Activated T-cell treated with anti-CD3 and anti-CD28 coated beads, Interleukin-2, amount 50 U/mL, for 72 hours (primary cell): ENCODE measurements around the gene BCL11A. TPM values are rescaled to one million over a fixed set of nuclear protein-coding genes. Genes with fewer than 3 reads are reported as not detected.

Experiments
- ATAC-seq, 2 donors: fragments of 150-1000 bp; cut with Tn5 transposase; replicated peaks in 1 of 2; 2 replicates each; pipeline ENCODE4 v1.10.0; 2021; ENCODE audit warnings: moderate library complexity in 2 of 2, mild to moderate bottlenecking in 1 of 2
- DNase-seq, 2 donors: peaks; one replicate each; pipeline ENCODE4 v3.0.0; 2021 to 2022; ENCODE audit warnings: mixed read lengths in 1 of 2
- H3K27ac Mint-ChIP-seq: one replicate; pipeline ENCODE4 v1.8.0; 2022; ENCODE audit warnings: mild to moderate bottlenecking, moderate library complexity, mixed read lengths
- H3K27me3 Mint-ChIP-seq: one replicate; pipeline ENCODE4 v1.8.0; 2022; ENCODE audit warnings: low read depth, mixed read lengths
- H3K36me3 Mint-ChIP-seq, 2 donors: one replicate each; pipeline ENCODE4 v1.8.0; 2022; ENCODE audit warnings: mixed read lengths in 2 of 2, mild to moderate bottlenecking in 1 of 2; ENCODE audit not compliant: insufficient read depth in 2 of 2
- H3K4me1 Mint-ChIP-seq: one replicate; pipeline ENCODE4 v1.8.0; 2022; ENCODE audit warnings: low read depth, mixed read lengths
- H3K4me3 Mint-ChIP-seq, 2 donors: one replicate each; pipeline ENCODE4 v1.8.0; 2022; ENCODE audit warnings: mild to moderate bottlenecking in 2 of 2, mixed read lengths in 2 of 2, moderate library complexity in 2 of 2
- H3K9me3 Mint-ChIP-seq, 2 donors: one replicate each; pipeline ENCODE4 v1.8.0; 2022; ENCODE audit warnings: mixed read lengths in 2 of 2
- total RNA-seq, 2 donors: library from RNA; stranded (reverse); gene quantifications; one replicate each; pipeline ENCODE4 v1.2.3, GENCODE V29; 2022

The BCL11A gene
- total RNA-seq, 2 donors from 2014 or later, result 1.00 to 1.2 TPM

DNA sequence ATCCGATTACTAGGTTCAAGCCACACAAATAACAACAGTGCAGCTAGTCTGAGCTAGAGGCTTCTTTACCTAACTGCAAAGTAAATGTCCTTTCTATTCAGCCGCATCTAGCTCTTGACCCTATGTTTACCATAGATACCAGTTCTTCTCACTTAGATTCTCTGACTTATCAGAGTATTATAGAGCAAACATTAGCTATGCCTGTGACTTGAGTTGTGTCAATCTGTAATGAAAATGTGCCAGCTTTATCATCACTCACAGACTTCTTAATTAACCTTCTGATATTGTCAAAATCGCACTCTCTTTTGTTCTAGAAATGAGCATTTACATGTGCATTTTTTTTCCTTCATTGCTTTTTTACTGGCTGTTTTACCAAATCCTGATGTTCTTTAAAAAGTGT lies 79.9 kb downstream of the BCL11A start:
- no peak for ATAC-seq
- H3K27me3 Mint-ChIP-seq, result no peaks in the 10 kb centered on the region
- no peaks in the 10 kb centered on the region for H3K9me3 Mint-ChIP-seq
- no peak overlapping the region for H3K4me3 Mint-ChIP-seq
- H3K27ac Mint-ChIP-seq, result no peak overlapping the region
- no peak for DNase-seq
- H3K36me3 Mint-ChIP-seq, result no peaks in the 10 kb centered on the region
- H3K4me1 Mint-ChIP-seq, result peaks cover 7% of the 10 kb centered on the region

DNA sequence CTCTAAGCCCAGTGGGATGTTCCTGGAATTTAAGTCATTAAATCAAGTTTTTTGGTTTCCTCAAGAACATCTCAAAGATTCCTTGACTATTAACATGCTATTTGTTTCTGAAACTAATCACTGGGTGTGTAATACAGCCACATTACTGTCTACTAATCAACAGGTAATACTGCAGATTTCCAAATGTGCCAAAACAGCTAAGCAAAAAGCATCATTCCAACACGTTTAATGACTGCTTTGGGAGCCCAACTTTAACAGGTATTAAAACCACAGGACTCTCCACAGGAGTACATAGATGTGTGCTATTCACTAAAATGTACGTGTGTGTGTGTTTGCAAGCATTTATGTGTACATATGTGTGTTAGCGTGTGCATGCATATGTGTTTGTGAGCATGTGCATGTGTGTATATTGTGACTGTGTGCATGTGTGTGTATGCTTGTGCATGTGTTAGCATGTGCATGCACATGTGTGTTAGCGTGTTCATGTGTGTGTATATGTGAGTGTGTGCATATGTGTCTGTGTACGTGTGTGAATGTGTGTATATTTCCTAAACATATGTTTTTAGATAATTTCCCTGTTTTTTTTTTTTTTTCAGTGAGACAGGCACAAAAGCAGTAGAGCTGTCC lies 80.7 kb downstream of the BCL11A start:
- Mint-ChIP-seq H3K4me1 (peaks cover 7% of the 10 kb centered on the region), H3K4me3 (no peak overlapping the region)

DNA sequence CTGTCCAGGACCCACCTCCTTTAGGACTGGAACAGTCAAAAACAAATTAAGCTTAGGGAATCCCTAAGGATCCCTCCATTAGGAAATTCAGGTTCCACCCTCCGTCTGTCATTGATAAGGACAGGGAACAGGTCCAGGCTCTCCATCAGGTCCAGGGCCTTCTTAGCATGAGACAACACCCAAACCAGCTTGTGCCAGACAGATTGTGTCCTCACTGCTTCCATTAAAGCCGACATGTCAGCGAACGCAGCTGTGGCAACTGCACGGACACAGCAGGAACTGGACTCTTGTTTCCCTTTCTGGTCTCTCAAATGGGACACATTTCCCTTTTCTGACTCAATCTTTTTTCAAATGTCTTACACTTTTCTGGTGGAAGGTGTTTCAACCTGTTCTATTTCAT lies 81.4 kb downstream of the BCL11A start:
- H3K4me1 Mint-ChIP-seq, result peaks cover 7% of the 10 kb centered on the region
- H3K4me3 Mint-ChIP-seq, result no peak overlapping the region
- H3K27me3 Mint-ChIP-seq, result no peaks in the 10 kb centered on the region
- no peaks in the 10 kb centered on the region for H3K9me3 Mint-ChIP-seq
- DNase-seq (no peak), ATAC-seq (no peak)
- H3K27ac Mint-ChIP-seq, result no peak overlapping the region
- H3K36me3 Mint-ChIP-seq, result no peaks in the 10 kb centered on the region

More for the DNA sequence above, 80.7 kb downstream of the BCL11A start:
- no peak for DNase-seq
- no peak for ATAC-seq
- H3K27me3 Mint-ChIP-seq, result no peaks in the 10 kb centered on the region
- H3K36me3 Mint-ChIP-seq, result no peaks in the 10 kb centered on the region
- H3K9me3 Mint-ChIP-seq, result no peaks in the 10 kb centered on the region
- H3K27ac Mint-ChIP-seq, result no peak overlapping the region

DNA sequence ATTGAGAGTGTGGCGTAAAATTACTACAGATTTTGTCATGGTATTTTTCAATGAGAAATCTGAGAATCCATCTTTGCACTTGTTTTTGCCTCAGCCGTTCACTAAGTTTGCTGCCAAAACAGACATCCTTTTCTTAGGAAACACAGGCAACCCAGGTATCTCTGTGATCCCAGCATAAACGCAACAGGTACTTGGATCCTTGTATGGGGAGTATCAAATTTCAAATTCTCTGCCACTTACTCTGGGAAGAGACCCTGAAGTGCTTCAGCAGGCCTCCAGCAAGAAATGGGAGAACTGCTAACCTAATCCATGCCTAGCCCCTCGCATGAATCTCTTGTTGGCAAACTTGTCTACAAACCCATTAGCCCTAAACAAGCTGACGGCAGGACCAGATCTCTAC lies 83.1 kb downstream of the BCL11A start:
- Mint-ChIP-seq H3K9me3 (no peaks in the 10 kb centered on the region), H3K4me1 (peaks cover 7% of the 10 kb centered on the region), H3K27me3 (no peaks in the 10 kb centered on the region), H3K4me3 (no peak overlapping the region), H3K36me3 (no peaks in the 10 kb centered on the region), H3K27ac (no peak overlapping the region)
- DNase-seq (no peak), ATAC-seq (no peak)

DNA sequence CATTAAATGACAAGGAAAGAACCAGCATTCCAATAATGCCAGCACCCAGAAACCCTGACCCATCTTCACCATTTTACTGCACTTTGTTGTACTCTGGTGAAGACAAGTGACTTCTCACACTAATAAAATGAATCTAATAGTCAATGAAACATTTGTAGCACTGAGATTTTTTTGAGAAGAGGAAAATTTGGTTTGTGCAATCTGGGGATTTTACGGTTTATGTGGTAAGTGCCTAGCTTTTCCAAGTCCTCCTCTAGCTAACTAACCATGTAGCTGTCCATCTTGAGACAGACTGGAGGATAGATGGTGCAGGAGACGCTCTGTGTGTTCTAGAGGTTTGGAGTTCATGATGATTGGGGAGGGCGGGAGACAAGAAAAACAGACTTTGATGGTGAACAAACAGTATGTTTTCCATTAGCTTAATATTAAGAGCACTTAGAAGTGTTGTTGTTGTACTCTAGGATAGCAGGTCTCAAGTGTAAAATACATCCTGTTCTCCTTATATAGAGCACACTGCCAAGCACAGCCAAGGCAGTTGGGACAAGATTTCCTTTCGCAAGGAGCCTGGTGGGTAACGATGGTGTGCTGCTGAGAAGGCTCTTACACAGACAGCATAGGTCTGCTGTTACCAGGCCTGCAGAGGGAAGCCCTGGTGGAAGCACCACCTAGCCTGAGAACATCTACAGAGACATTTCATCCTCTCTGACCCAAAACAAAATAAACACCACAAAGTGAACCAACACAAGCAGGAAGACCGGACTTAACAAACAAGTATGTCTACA lies 83.7 kb downstream of the BCL11A start:
- no peak overlapping the region for H3K27ac Mint-ChIP-seq
- no peaks in the 10 kb centered on the region for H3K9me3 Mint-ChIP-seq
- H3K27me3 Mint-ChIP-seq, result no peaks in the 10 kb centered on the region
- no peak for ATAC-seq
- no peak overlapping the region for H3K4me3 Mint-ChIP-seq
- peaks cover 7% of the 10 kb centered on the region for H3K4me1 Mint-ChIP-seq
- no peaks in the 10 kb centered on the region for H3K36me3 Mint-ChIP-seq
- no peak for DNase-seq

DNA sequence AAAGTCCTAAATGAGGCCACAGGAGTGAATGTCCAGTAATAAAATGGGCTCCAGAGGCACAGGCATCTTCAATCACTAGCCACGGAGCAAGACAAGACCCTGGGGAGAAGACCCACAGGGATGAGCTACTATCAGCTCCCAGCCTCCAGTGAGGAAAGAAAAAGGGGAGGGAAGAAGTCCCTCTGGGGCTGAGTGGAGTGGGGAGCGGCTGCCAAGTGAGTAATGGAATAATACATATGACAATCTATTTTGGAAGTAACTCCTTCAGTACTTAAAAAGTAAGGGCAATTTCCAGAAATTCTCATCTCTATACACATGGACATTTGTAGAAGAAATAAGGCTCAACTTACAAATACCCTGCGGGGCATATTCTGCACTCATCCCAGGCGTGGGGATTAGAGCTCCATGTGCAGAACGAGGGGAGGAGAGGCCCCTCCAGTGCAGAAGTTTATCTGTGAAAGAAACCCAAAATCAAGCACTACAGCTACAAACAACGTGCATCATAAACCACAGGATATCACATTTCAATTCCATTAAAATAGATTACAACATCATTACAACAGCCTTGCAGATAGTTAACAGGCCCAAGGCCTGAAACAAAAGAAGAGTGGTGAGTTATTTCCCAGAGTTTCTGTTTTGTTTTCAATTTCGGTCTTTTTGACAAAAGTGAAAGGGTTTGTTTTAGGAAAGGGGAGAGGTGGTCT lies 84.9 kb downstream of the BCL11A start:
- ATAC-seq (no peak), DNase-seq (no peak)
- Mint-ChIP-seq H3K4me3 (no peak overlapping the region), H3K27me3 (no peaks in the 10 kb centered on the region), H3K9me3 (no peaks in the 10 kb centered on the region), H3K4me1 (peaks cover 7% of the 10 kb centered on the region), H3K36me3 (no peaks in the 10 kb centered on the region), H3K27ac (no peak overlapping the region)

DNA sequence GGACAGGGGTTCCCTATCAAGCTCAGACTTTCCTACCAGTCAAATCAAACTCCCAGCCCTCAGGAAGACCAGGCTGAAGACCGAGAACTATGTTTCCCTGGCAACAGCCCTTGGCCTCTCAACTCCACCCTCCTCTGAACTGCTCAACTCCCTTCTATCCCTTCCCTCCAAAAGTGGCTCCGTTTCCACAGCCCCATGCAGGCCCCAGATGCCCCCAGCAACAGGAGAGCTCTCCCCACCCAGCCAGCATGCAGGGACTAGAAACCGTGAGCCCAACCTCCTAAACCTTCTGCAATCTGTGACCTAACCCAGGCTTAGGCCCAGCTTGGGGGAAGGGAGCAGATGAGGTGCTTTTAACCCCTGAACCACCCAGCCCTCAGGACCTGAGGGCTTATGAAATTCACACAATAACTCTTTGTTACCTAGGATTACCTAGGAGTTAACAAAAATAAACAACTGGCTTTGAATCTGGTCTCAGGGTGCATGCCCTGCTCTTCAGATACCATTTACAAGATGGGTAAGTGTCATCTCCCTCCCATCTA lies 87.2 kb downstream of the BCL11A start:
- H3K4me3 Mint-ChIP-seq, result no peak overlapping the region
- no peak for DNase-seq
- no peaks in the 10 kb centered on the region for H3K27me3 Mint-ChIP-seq
- no peaks in the 10 kb centered on the region for H3K36me3 Mint-ChIP-seq
- H3K9me3 Mint-ChIP-seq, result no peaks in the 10 kb centered on the region
- H3K4me1 Mint-ChIP-seq, result peaks cover 7% of the 10 kb centered on the region
- no peak for ATAC-seq
- no peak overlapping the region for H3K27ac Mint-ChIP-seq

DNA sequence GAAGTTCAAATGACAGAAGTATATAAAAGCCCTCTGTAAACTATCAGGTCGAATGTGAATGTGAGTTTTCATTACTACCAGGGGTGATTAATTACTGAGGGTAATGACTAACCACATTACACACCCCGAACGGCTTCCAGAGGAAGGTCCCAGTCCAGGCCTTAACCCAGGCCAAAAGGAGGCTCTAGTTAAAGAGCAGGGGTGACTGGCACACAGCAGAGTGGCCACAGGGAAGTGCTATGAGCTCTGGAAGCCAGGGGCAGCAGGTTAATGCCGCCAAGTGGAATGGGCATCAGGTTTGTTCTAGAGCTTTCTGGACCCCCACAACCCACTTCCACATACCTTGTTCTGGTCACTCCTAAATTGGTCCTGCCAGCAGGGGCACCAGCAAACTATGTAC lies 87.7 kb downstream of the BCL11A start:
- ATAC-seq, result no peak
- Mint-ChIP-seq H3K9me3 (no peaks in the 10 kb centered on the region), H3K4me1 (peaks cover 7% of the 10 kb centered on the region), H3K4me3 (no peak overlapping the region), H3K27ac (no peak overlapping the region), H3K27me3 (no peaks in the 10 kb centered on the region), H3K36me3 (no peaks in the 10 kb centered on the region)
- DNase-seq, result no peak

DNA sequence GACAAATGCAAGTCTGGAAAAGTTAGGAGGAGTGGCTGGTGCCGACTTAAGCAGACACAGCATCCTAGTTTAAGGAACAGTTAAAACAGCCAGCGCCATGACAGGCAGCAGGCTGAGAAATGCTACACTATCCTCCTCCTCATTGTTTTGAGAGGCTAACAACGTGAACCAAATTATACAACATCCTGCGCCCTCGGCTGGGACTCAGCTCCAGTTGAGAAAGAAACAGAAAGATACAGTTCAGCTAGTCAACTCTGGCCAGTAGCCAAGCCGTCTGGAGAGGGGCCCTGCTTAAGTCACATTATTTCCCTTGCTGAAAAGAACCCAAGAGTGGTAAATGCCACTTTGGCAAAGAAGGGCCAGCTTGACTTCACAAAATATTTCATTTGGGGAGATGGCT lies 90.2 kb downstream of the BCL11A start:
- DNase-seq (no peak), ATAC-seq (no peak)
- no peaks in the 10 kb centered on the region for H3K4me1 Mint-ChIP-seq
- H3K27ac Mint-ChIP-seq, result no peak overlapping the region
- no peaks in the 10 kb centered on the region for H3K27me3 Mint-ChIP-seq
- no peak overlapping the region for H3K4me3 Mint-ChIP-seq
- H3K9me3 Mint-ChIP-seq, result no peaks in the 10 kb centered on the region
- no peaks in the 10 kb centered on the region for H3K36me3 Mint-ChIP-seq

DNA sequence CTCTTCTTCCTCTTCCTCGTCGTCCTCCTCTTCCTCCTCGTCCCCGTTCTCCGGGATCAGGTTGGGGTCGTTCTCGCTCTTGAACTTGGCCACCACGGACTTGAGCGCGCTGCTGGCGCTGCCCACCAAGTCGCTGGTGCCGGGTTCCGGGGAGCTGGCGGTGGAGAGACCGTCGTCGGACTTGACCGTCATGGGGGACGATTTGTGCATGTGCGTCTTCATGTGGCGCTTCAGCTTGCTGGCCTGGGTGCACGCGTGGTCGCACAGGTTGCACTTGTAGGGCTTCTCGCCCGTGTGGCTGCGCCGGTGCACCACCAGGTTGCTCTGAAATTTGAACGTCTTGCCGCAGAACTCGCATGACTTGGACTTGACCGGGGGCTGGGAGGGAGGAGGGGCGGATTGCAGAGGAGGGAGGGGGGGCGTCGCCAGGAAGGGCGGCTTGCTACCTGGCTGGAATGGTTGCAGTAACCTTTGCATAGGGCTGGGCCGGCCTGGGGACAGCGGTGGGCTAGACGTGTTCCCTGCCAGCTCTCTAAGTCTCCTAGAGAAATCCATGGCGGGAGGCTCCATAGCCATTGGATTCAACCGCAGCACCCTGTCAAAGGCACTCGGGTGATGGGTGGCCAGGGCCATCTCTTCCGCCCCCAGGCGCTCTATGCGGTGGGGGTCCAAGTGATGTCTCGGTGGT lies 91.9 kb downstream of the BCL11A start:
- Mint-ChIP-seq H3K27ac (no peak overlapping the region), H3K36me3 (no peaks in the 10 kb centered on the region), H3K9me3 (no peaks in the 10 kb centered on the region), H3K4me1 (no peaks in the 10 kb centered on the region), H3K27me3 (no peaks in the 10 kb centered on the region), H3K4me3 (no peak overlapping the region)
- no peak for ATAC-seq
- no peak for DNase-seq

DNA sequence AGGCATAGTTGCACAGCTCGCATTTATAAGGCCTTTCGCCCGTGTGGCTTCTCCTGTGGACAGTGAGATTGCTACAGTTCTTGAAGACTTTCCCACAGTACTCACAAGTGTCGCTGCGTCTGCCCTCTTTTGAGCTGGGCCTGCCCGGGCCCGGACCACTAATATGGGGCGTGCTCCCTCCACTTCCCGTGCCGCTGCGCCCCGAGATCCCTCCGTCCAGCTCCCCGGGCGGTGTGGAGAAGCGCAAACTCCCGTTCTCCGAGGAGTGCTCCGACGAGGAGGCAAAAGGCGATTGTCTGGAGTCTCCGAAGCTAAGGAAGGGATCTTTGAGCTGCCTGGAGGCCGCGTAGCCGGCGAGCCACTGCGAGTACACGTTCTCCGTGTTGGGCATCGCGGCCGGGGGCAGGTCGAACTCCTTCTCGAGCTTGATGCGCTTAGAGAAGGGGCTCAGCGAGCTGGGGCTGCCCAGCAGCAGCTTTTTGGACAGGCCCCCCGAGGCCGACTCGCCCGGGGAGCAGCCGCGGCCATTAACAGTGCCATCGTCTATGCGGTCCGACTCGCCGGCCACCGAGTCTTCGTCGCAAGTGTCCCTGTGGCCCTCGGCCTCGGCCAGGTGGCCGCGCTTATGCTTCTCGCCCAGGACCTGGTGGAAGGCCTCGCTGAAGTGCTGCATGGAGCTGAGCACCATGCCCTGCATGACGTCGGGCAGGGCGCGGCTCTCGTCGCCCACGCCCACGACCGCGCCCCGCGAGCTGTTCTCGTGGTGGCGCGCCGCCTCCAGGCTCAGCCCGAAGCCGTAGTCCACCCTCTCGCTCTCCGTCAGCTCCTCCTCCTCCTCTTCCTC lies 92.7 kb downstream of the BCL11A start:
- DNase-seq (no peak), ATAC-seq (no peak)
- Mint-ChIP-seq H3K27me3 (no peaks in the 10 kb centered on the region), H3K4me3 (no peak overlapping the region), H3K27ac (no peak overlapping the region), H3K9me3 (no peaks in the 10 kb centered on the region), H3K4me1 (no peaks in the 10 kb centered on the region), H3K36me3 (no peaks in the 10 kb centered on the region)

DNA sequence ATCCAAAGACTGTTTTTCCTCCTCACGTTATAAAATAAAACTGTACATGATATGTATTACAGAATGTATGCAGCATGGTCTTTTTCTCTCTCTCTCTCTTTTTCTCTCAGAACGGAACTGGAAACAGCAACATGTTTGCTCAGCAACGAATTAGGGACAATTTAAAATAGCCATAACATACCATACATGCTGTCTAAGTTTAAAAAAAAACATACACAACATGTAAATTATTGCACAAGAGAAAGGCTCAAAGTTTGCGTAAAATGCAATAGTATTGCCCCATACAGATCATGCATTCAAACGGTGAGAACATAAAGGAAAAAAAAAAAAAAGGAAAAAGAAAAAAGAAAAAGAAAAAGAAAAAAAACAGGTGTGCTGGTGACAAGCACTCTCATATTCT lies 93.6 kb downstream of the BCL11A start:
- H3K4me3 Mint-ChIP-seq, result no peak overlapping the region
- no peaks in the 10 kb centered on the region for H3K4me1 Mint-ChIP-seq
- H3K9me3 Mint-ChIP-seq, result no peaks in the 10 kb centered on the region
- DNase-seq (no peak), ATAC-seq (no peak)
- no peak overlapping the region for H3K27ac Mint-ChIP-seq
- H3K27me3 Mint-ChIP-seq, result no peaks in the 10 kb centered on the region
- H3K36me3 Mint-ChIP-seq, result no peaks in the 10 kb centered on the region
